UCSD-AML1 (cell line): ENCODE data around the gene CASKIN1.
"Not testable (repeated sequence)": the region's sequence is repeated elsewhere in the genome, so short reads cannot be mapped to it uniquely, and the experiment has no call there.

Source experiments
- DNase-seq: peaks from one replicate; lab custom pipeline; 2025; ENCODE audit not compliant: unreplicated experiment; lab: John Stamatoyannopoulos, UW

The CASKIN1 gene, protein sequence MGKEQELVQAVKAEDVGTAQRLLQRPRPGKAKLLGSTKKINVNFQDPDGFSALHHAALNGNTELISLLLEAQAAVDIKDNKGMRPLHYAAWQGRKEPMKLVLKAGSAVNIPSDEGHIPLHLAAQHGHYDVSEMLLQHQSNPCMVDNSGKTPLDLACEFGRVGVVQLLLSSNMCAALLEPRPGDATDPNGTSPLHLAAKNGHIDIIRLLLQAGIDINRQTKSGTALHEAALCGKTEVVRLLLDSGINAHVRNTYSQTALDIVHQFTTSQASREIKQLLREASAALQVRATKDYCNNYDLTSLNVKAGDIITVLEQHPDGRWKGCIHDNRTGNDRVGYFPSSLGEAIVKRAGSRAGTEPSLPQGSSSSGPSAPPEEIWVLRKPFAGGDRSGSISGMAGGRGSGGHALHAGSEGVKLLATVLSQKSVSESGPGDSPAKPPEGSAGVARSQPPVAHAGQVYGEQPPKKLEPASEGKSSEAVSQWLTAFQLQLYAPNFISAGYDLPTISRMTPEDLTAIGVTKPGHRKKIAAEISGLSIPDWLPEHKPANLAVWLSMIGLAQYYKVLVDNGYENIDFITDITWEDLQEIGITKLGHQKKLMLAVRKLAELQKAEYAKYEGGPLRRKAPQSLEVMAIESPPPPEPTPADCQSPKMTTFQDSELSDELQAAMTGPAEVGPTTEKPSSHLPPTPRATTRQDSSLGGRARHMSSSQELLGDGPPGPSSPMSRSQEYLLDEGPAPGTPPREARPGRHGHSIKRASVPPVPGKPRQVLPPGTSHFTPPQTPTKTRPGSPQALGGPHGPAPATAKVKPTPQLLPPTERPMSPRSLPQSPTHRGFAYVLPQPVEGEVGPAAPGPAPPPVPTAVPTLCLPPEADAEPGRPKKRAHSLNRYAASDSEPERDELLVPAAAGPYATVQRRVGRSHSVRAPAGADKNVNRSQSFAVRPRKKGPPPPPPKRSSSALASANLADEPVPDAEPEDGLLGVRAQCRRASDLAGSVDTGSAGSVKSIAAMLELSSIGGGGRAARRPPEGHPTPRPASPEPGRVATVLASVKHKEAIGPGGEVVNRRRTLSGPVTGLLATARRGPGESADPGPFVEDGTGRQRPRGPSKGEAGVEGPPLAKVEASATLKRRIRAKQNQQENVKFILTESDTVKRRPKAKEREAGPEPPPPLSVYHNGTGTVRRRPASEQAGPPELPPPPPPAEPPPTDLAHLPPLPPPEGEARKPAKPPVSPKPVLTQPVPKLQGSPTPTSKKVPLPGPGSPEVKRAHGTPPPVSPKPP (N-terminal part only)

GRCh38 chr16:2196162-2196980 lies at the start of gene CASKIN1:
TSS of gene CASKIN1 (minus strand) at chr16:2196605. CDS start at chr16:2196432, 173 bp downstream.
- DNase-seq, result peak; percentile 28

GRCh38 chr16:2244926-2245795 lies 48.8 kb upstream of the CASKIN1 start:
- DNase-seq, result no peak

DNA sequence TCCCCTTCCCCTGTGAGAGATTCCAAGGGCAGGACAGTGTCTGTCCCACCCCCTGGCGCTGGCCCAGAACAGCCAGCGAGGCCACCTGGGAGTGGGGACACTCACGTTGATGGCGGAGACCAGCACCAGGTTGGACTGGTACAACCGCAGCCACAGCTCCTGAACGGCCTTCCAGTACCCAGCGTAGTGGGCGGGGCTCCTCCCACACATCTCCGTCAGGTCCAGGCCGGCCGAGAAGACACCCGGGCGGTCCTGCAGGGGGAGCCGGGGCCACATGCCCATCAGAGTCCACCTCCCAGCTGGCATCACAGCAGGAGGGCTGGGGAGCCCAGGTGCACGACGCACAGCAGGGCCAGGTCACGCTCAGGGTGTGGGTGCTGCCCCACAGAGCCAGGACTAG lies 47.9 kb upstream of the CASKIN1 start:
- no peak for DNase-seq

DNA sequence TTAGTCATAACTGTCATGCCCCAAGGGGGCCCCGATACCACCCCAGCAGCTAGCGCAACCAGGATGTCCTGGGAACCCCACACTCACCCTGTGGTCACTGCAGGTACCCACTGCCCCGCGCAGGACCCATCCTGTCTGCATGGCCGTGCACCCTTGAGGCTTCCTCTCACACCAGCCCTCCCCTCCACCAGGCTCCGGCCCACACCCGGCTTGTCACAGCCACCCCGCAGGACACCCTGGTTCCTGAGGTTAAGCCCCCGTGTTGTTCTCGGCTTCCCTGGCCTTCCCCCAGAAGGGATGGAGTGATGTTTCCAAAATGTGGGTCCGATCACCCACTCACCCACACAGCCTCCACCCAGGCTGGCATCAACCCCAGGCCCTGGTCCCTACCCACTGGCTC lies 47.4 kb upstream of the CASKIN1 start:
- no peak for DNase-seq

DNA sequence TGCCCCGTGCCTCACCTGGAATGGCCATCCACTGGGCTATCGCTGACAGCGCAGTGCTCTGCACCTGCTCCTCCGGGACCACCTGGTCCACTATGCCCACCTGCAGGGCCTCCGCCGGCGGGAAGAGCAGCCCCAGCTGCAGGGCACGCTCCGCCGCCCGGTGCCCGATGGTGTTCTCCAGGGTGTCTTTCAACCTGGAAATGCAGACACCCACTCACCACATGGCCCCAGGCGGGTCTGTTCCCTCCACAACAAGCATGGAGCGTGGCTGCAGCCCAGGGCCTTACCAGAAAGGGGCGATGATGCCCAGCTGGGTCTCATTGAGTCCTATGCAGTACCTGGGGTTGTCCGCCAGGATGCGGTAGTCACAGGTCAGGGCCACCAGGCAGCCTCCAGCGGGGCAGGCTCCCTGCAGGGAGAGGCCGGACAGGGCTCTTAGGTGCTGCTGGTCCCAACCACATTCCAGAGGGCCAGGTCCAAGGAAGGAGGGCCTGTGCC lies 46.7 kb upstream of the CASKIN1 start:
- DNase-seq, result peak; percentile 16

GRCh38 chr16:2242598-2242997 lies 46.2 kb upstream of the CASKIN1 start:
- no peak for DNase-seq

- DNase-seq, result not testable (repeated sequence)
Observed at GRCh38 chr16:2240331-2240730, 43.9 kb upstream of the CASKIN1 start.

- DNase-seq, result no peak
Observed at GRCh38 chr16:2238838-2239675, 42.7 kb upstream of the CASKIN1 start.

DNA sequence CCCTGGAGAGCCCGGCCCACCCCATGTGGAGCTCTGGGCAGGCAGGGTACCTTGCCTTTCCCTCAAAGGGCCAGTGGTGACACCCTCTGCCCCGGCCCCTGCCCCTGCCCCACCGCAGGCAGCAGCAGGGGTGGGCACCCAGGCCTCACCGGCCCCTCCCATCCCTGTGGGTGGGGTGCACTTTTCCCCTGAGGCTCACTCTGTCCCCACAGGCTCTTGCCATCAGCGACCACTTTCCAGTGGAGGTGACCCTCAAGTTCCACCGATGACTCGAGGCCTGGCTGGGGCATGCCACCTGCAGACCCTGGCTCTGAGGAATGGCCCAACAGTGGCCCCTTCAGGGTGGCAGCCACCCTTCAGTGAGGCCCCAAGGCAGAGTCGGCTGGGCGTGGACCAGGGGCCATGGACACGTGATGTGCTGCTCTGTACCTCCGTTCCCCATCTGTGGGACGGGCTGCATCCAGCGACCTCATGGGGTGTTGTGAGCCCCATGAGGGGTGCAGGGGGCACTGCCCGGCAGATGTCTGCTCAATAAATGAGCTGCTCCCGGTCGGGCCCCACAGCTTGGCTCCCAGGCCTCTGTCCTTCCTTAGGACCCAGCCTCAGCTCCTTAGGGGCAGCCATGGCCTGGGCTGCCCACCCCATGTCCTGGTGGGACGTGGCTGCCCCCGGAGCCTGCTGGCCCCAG lies 41.9 kb upstream of the CASKIN1 start:
- DNase-seq, result no peak

DNA sequence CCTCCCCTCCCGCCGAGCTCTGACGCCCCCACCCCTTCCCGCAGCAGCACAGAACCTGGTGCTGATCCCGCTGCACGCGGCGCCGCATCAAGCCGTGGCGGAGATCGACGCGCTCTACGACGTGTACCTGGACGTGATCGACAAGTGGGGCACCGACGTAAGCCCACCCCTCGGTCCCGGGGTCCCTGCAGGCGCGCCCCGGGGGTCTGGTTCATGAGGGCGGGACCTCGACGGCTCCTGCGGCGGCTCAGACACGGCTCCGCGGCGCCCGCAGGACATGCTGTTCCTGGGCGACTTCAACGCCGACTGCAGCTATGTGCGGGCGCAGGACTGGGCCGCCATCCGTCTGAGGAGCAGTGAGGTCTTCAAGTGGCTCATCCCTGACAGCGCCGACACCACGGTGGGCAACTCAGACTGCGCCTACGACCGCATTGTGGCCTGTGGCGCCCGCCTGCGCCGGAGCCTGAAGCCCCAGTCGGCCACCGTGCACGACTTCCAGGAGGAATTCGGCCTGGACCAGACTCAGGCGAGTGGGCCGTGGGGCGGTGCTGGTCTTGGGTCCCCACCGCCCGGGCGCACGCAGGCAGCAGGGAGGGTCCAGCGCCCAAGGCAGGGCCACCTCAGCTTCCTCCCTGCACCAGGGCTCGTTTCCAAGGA lies 41.2 kb upstream of the CASKIN1 start:
- no peak for DNase-seq

DNA sequence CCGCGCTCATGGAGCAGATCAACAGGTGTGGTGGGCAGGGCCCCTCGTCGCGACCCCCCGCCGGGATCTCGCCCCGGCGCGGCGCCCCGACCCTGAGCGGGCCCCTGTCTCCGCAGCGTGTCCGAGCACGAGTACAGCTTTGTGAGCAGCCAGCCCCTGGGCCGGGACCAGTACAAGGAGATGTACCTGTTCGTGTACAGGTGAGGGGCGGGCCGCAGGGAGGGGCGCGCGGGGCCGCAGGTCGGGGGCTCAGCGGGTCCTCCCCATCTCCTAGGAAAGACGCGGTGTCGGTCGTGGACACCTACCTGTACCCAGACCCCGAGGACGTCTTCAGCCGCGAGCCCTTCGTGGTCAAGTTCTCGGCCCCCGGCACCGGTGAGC lies 40.7 kb upstream of the CASKIN1 start:
- DNase-seq, result no peak

- no peak for DNase-seq
Observed at GRCh38 chr16:2236337-2237101, 40.1 kb upstream of the CASKIN1 start, which contains the start of gene DNASE1L2. TSS of gene DNASE1L2 (plus strand) at chr16:2236444. CDS start at chr16:2236817, 373 bp downstream.

- no peak for DNase-seq
Observed at GRCh38 chr16:2235695-2236336, 39.4 kb upstream of the CASKIN1 start.

- DNase-seq, result no peak
Observed at GRCh38 chr16:2235234-2235651, 38.8 kb upstream of the CASKIN1 start.

GRCh38 chr16:2234813-2235170 lies 38.4 kb upstream of the CASKIN1 start:
- DNase-seq, result no peak
